IPS-NIHi11 (cell line): Measurements from ENCODE around the gene PSTPIP2.
"Not testable (repeated sequence)": the region's sequence is repeated elsewhere in the genome, so short reads cannot be mapped to it uniquely, and the experiment has no call there.

Source experiments
- DNase-seq: peaks from one replicate; pipeline ENCODE4 v3.0.0; 2012; ENCODE audit warnings: mixed read lengths, low spot score

The PSTPIP2 gene

GRCh38 chr18:45981821-45982220, 90.2 kb downstream of the PSTPIP2 start:
- no peak for DNase-seq

DNA sequence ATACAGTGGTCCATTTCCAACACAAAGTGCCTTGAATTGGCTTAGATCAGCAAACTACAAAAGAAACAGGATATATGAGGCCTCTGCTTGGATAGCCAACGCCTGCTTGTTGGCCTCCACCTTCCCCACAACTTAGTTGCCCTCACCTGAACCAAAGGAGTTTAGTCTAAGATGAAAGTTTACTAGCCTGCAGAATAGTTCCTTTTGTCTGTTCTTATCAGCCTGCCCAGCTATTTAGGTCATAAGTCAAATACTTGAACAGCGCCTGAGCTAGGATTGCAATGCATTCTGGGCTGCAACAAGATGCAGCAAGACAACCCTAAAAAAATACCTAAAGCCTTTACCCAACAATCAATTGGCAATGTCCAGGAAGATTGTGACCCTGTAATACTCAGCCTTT, 91.8 kb downstream of the PSTPIP2 start:
- no peak for DNase-seq

DNA sequence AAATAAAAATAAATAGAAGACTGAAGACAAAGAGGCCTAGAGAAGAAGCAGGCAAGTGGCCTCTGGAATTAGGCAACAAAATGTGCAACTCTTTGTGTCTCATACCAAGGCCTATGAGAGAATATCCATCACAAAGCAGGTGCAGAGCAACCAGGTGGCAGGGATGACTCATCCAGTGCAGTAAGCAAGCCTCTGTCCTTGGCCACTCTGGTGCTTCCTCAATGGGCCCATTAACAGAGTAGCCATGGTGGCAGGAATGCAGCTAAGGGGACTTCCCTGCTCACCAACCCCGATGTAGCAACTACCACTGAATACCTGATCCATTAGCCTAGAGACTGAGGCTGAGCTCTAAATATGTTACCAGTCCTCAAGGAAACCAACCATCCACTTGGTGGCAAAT, 94.0 kb downstream of the PSTPIP2 start:
- DNase-seq, result peak; percentile 22

- no peak for DNase-seq
These were observed 95.1 kb downstream of the PSTPIP2 start for GRCh38 chr18:45976974-45977373.

GRCh38 chr18:45976566-45976965, 95.5 kb downstream of the PSTPIP2 start:
- DNase-seq, result no peak

DNA sequence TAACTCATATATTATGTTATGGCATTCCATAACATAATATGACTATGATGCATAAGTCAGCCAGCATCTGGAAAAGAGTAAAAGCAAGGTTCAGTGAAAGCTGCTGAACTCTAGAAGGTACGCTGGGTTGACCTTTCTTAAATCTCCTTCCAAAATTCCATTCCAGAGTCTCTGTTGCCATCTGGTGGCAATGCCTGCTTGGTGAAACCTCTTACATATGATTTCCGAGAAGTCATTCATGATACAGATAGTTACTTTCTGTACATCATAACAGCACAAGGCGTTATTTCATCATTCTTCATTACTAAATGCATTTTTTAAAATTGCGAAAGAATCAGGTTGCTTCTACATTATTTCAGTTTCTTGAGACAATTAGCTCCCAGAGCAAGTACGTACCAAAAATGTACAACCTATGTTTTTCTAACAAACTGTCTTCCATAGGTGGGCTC, 97.9 kb downstream of the PSTPIP2 start:
- DNase-seq, result peak; percentile 37

- peak; percentile 95 for DNase-seq
These were observed 104.9 kb downstream of the PSTPIP2 start, which contains the start of gene EPG5 for GRCh38 chr18:45967007-45967706. EPG5 (minus strand) TSS chr18:45967329; CDS start chr18:45967239, 90 bp downstream.

- DNase-seq, result not testable (repeated sequence)
These were observed 107.1 kb downstream of the PSTPIP2 start for GRCh38 chr18:45964913-45965312.

- no peak for DNase-seq
These were observed 109.2 kb downstream of the PSTPIP2 start for GRCh38 chr18:45962866-45963265.

- no peak for DNase-seq
These were observed 109.6 kb downstream of the PSTPIP2 start for GRCh38 chr18:45962461-45962860.

DNA sequence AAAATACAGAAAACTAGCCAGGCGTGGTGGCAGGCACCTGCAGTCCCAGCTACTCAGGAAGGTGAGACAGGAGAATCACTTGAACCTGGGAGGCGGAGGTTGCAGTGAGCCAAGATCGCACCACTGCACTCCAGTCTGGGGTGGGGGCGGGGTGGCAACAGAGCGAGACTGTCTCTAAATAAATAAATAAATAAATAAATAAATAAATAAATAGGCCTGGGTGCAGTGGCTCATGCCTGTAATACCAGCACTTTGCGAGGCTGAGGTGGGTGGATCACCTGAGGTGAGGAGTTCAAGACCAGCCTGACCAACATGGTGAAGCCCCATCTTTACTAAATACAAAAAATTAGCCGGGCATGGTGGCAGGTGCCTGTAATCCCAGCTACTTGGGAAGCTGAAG, 112.6 kb downstream of the PSTPIP2 start:
- not testable (repeated sequence) for DNase-seq

DNA sequence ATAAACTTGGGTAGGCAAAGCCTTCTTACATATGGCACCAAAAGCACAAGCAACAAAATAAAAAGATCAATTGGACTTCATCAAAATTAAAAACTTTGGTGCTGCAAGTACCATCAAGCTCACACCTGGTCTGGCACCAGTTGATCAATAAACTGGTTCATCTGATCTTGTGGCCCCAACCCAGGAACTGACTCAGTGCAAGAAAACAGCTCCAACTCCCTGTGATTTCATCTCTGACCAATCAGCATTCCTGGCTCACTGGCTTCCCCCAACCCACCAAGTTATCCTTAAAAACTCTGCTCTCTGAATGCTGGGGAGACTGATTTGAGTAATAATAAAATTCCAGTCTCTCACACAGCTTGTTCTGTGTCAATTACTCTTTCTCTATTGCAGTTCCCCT, 113.3 kb downstream of the PSTPIP2 start:
- no peak for DNase-seq

GRCh38 chr18:45958027-45958426, 114.0 kb downstream of the PSTPIP2 start:
- no peak for DNase-seq

DNA sequence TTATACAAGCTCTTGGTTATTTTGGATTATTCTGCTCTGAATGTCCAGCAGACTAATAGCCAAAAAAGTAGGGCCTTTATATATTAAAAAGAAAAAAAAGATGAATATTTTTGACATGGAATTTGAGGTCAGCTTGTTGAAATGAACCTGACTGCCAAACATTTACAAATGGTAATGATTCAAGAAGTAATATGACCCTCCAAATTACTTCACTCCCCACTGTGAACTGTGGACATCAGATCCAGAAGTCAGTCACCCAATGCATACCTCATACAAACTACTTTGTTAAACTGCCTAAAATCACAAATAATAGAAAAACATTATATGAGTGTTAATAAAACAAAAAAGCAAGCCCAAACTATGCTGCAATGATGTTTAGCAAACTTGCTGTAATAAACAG, 115.0 kb downstream of the PSTPIP2 start:
- peak; percentile 16 for DNase-seq

DNA sequence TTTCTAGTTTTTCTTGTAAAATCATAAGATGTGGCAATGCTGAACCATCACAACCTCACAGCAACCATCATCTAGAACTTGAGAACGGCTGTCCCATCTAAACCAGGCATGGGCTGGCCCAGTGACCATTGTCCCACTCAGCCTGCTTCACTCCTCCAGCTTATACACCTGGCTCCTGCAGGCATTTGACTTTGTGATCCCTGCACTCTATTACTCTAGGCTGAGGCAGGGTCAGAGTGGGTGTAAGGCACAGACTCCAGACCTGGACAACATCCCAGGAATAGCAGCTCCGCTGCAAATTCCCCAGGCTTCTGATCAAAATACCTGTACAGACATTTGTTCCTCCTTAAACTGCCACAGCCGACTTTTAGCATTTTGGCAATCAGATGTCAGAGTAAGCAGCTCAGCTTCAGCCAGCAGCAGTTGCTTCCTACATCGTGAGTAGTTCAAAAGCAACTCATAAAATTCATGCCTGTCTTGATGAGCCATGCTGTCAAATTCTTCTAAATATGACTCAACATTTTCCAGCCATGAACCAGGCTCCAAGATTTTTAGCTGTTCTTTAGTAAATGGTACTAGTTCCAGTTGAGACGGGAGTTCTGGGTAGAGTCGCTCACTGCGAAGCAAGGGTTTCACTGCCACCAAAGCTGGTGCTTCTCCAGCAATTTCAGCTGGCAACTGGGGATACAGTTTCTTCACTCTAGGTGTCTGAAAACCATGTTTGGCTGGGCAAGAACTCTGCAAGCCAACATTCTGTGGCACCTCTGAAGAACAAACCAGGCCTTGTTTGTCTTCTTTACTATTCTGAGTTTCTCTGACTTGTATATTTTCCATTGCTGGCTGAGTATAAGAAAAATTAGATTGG, 117.8 kb downstream of the PSTPIP2 start:
- no peak for DNase-seq

GRCh38 chr18:45951016-45951714, 120.9 kb downstream of the PSTPIP2 start:
- no peak for DNase-seq

DNA sequence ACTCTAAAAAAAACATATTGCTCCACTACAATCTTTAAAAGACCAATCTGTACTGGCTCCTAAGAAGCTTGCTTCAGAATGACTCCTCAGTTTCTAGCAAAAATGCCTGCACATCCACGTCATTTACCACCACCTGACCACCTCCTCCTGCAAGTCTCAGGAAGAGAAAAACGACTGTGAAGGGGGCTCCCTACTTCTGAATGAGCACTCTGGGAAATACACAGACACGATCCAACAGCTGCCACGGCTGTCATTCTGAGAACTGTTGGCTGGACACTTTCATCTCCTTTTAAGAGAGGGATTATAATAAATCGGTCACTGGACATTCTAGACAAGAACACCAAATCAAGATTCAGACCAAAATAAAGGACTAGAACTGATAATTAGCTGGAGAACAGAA, 126.4 kb downstream of the PSTPIP2 start:
- DNase-seq, result no peak

GRCh38 chr18:45940724-45941123, 131.3 kb downstream of the PSTPIP2 start:
- no peak for DNase-seq

DNA sequence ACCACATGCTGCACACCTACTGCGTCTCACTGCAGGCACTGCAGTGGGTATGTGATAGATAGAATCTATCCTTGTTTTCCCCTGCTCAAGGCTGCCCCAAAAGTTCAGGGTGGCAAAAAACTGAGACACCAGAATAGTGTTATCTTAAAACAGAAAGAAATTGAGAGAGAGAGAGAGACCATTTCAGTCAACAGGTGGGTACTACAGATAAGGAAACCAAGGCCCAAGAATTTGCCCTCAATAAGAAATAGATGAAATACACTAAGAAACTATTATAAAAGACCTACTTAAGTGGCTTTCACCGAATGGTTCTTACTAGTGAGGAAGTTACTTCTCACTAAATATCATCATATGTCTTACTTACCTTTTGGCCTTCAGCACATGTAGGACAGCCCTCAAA, 132.8 kb downstream of the PSTPIP2 start:
- no peak for DNase-seq

DNA sequence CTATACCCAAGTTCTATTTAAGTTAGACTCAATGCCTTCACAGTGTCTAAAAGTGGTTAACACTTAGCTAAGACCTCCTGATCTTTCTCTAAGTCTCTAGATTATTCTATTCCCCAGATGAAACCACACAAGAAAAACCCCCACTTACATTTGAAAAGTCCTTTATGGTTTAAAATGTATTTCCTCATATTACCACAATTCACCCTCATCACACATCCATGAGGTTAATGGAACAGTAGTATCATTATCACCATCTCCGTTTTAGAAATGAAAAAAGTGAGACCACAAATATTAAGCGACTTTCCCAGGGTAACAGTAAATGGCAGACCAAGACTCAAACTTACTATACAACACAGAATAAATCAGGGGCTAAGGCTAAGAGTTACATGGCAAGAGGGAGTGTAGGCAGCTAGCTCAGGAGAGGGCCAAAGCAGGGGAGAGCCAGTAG, 133.5 kb downstream of the PSTPIP2 start:
- no peak for DNase-seq

- DNase-seq, result no peak
These were observed 136.3 kb downstream of the PSTPIP2 start for GRCh38 chr18:45935591-45936335.
